Endothelial cell of umbilical vein (primary cell): Measurements from ENCODE around the gene DIS3L2.

Experiments used
- EZH2 ChIP-seq: IDR thresholded peaks from 2 replicates; pipeline ENCODE4 v1.6.1; 2012; ENCODE audit warnings: borderline replicate concordance, low read depth, mild to moderate bottlenecking, moderate library complexity, low read length, inconsistent platforms; ENCODE audit not compliant: severe bottlenecking
- FOS ChIP-seq: IDR thresholded peaks from 2 replicates; pipeline ENCODE4 v1.6.1; 2011; ENCODE audit warnings: mild to moderate bottlenecking, low read length, moderate library complexity, borderline replicate concordance; ENCODE audit not compliant: insufficient read depth
- JUN ChIP-seq: IDR thresholded peaks from 2 replicates; pipeline ENCODE4 v1.6.1; 2011; ENCODE audit warnings: borderline replicate concordance, low read depth; ENCODE audit not compliant: insufficient read length, insufficient read depth
- POLR2A ChIP-seq: IDR thresholded peaks from 2 replicates; pipeline ENCODE4 v1.6.1; 2012; ENCODE audit warnings: low read depth, mild to moderate bottlenecking, control low read depth, low read length
- POLR2AphosphoS5 ChIP-seq: IDR thresholded peaks from 2 replicates; pipeline ENCODE4 v1.6.1; 2012; ENCODE audit warnings: low read depth, mild to moderate bottlenecking, control low read depth, low read length, moderate library complexity; ENCODE audit not compliant: insufficient read depth
- TF ChIP-seq, protein P1 (sequence below), 2 donors: IDR thresholded peaks; 1 replicate in 1 of 2; 2 replicates in 1 of 2; pipeline ENCODE4 v1.5.1; 2011; ENCODE audit warnings: low read length in 2 of 2, mild to moderate bottlenecking in 2 of 2, moderate library complexity in 2 of 2, control low read depth in 1 of 2, inconsistent platforms in 1 of 2, low read depth in 1 of 2; ENCODE audit not compliant: insufficient read depth in 1 of 2; ENCODE audit errors: extremely low read depth in 1 of 2

DNA sequence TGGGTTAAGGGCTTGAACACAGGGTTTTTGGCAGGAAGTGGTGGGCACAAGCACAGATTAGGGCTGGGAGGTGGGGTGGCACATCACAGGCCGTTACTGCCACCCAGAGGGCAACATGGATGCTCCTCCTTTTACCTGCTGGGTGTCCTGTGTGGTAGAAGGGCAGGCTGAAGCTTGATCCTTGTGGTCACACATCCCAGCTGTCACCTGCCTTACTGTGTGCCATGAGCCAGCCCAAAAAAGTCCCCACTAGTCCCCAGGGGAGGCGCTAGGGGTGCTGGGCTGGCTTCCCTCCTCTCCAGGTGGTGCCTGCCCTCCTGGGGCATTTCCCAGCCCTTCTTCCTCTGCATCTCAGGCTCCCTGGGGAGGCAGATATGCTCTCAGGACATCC lies 366.5 kb downstream of the DIS3L2 start:
- no peak for TF ChIP-seq POLR2A
- TF ChIP-seq, protein P1, sequence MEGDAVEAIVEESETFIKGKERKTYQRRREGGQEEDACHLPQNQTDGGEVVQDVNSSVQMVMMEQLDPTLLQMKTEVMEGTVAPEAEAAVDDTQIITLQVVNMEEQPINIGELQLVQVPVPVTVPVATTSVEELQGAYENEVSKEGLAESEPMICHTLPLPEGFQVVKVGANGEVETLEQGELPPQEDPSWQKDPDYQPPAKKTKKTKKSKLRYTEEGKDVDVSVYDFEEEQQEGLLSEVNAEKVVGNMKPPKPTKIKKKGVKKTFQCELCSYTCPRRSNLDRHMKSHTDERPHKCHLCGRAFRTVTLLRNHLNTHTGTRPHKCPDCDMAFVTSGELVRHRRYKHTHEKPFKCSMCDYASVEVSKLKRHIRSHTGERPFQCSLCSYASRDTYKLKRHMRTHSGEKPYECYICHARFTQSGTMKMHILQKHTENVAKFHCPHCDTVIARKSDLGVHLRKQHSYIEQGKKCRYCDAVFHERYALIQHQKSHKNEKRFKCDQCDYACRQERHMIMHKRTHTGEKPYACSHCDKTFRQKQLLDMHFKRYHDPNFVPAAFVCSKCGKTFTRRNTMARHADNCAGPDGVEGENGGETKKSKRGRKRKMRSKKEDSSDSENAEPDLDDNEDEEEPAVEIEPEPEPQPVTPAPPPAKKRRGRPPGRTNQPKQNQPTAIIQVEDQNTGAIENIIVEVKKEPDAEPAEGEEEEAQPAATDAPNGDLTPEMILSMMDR (IDR thresholded peaks at IDR 0.05; ENCODE audit: extremely low read depth in 1 of 2, insufficient read depth in 1 of 2, low read depth in 1 of 2, low read length in 2 of 2), result no peak
- TF ChIP-seq POLR2AphosphoS5, result no peak
- TF ChIP-seq JUN, result no peak
- no peak for TF ChIP-seq FOS
- no peak for TF ChIP-seq EZH2
